Measurements from ENCODE around the gene CYFIP1.

Gene CYFIP1

GRCh38 chr15:22948056-22948455, 32.1 kb downstream of the CYFIP1 start:
- no peak for DNase-seq

- DNase-seq = no peak
Observed at GRCh38 chr15:22947101-22948000, 32.8 kb downstream of the CYFIP1 start.

- DNase-seq = peak; percentile 40
Observed at GRCh38 chr15:22945071-22945470, 35.1 kb downstream of the CYFIP1 start.

- peak; percentile 62 for DNase-seq
Observed at GRCh38 chr15:22944651-22945050, 35.5 kb downstream of the CYFIP1 start.

- DNase-seq = peak; percentile 66
Observed at GRCh38 chr15:22942877-22943276, 37.3 kb downstream of the CYFIP1 start.

GRCh38 chr15:22942306-22942855, 37.8 kb downstream of the CYFIP1 start:
- DNase-seq = no peak

GRCh38 chr15:22941179-22941578, 39.0 kb downstream of the CYFIP1 start:
- no peak for DNase-seq

GRCh38 chr15:22939652-22940061, 40.5 kb downstream of the CYFIP1 start:
- no peak for DNase-seq

GRCh38 chr15:22939051-22939450, 41.1 kb downstream of the CYFIP1 start:
- DNase-seq = no peak

GRCh38 chr15:22936577-22937472, 43.3 kb downstream of the CYFIP1 start:
- no peak for DNase-seq

- no peak for DNase-seq
Observed at GRCh38 chr15:22933641-22934061, 46.5 kb downstream of the CYFIP1 start.

- no peak for DNase-seq
Observed at GRCh38 chr15:22931784-22932536, 48.2 kb downstream of the CYFIP1 start.

- no peak for DNase-seq
Observed at GRCh38 chr15:22930782-22931484, 49.2 kb downstream of the CYFIP1 start.

GRCh38 chr15:22927761-22928160, 52.4 kb downstream of the CYFIP1 start:
- DNase-seq = no peak

GRCh38 chr15:22925875-22926274, 54.3 kb downstream of the CYFIP1 start:
- DNase-seq = no peak

- DNase-seq = no peak
Observed at GRCh38 chr15:22922003-22922402, 58.2 kb downstream of the CYFIP1 start.

GRCh38 chr15:22919171-22919570, 61.0 kb downstream of the CYFIP1 start:
- no peak for DNase-seq

GRCh38 chr15:22918596-22919140, 61.5 kb downstream of the CYFIP1 start:
- no peak for DNase-seq

- DNase-seq = no peak
Observed at GRCh38 chr15:22918056-22918455, 62.1 kb downstream of the CYFIP1 start.

- no peak for DNase-seq
Observed at GRCh38 chr15:22917556-22917955, 62.6 kb downstream of the CYFIP1 start.

- no peak for DNase-seq
Observed at GRCh38 chr15:22916606-22917350, 63.4 kb downstream of the CYFIP1 start.
